ENCODE data around the gene ZBTB39.

Gene ZBTB39

DNA sequence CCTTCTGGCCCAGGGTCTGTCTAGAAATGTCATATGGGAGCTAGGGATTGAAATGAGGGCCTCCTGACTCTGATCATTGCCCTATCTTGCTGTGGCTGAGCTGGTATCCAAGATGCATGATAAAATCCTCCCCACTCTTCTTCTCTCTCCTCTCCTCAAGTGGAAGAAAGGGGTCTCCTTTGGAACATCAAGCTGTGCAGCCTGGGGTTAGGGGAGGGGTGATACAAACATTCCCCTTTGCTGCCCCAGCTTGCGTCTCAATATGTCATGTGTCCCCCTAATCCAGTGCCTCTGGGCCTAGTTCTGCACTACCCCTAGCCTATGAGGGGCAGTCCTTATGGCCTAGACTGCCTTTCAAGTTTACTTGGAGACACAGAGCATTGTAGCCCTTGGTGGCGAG is 57.5 kb downstream of the ZBTB39 start:
- Histone ChIP-seq H3K27me3 (ENCODE audit: insufficient read depth, low read length) (no peaks in the 10 kb centered on the region), H3K79me2 (ENCODE audit: insufficient read depth, low read length) (no peaks in the 10 kb centered on the region), H3K4me1 (ENCODE audit: insufficient read depth, low read length, severe bottlenecking) (no peaks in the 10 kb centered on the region), H3K9ac (ENCODE audit: low read length) (no peak overlapping the region), H4K20me1 (ENCODE audit: insufficient read depth, low read length) (no peaks in the 10 kb centered on the region), H3F3A (ENCODE audit: insufficient read depth, low read length) (no peaks in the 10 kb centered on the region), H3K36me3 (ENCODE audit: insufficient read depth, low read length) (no peaks in the 10 kb centered on the region), H3K9me3 (ENCODE audit: low read length) (no peaks in the 10 kb centered on the region), H2AFZ (ENCODE audit: low read length) (no peak overlapping the region), H3K9me2 (ENCODE audit: low read depth, low read length) (no peaks in the 10 kb centered on the region), H3K4me2 (ENCODE audit: low read length) (no peak overlapping the region), H3K4me3 (ENCODE audit: low read depth, low read length, poor library complexity, severe bottlenecking) (no peak overlapping the region), H3K27ac (ENCODE audit: low read depth, low read length, poor library complexity, severe bottlenecking) (no peak overlapping the region)
- no peak for TF ChIP-seq EZH2 (IDR thresholded peaks at IDR 0.05; ENCODE audit: borderline replicate concordance, low read length)
- TF ChIP-seq CTCF (IDR thresholded peaks at IDR 0.05; ENCODE audit: low read length) = no peak

All from OCI-LY1 (cell line).